Fibroblast of pulmonary artery (primary cell): ENCODE results near the gene NFE2L1.
A peak's percentile ranks its signal among the peaks of the same experiment; 100 is the strongest.

Source experiments
- DNase-seq: peaks from one replicate; pipeline ENCODE4 v3.0.0-alpha.2; 2010; ENCODE audit warnings: low read depth
- H3K4me3 ChIP-seq: replicated peaks from 2 replicates; pipeline ENCODE4 v1.5.1; 2011; ENCODE audit warnings: low read depth, mild to moderate bottlenecking, control low read depth, low read length, moderate library complexity
- TF ChIP-seq, protein P1 (sequence below): IDR thresholded peaks from 2 replicates; pipeline ENCODE4 v1.5.1; 2011; ENCODE audit warnings: mild to moderate bottlenecking, control low read depth, low read length, inconsistent platforms; ENCODE audit errors: missing control alignments

Gene NFE2L1

DNA sequence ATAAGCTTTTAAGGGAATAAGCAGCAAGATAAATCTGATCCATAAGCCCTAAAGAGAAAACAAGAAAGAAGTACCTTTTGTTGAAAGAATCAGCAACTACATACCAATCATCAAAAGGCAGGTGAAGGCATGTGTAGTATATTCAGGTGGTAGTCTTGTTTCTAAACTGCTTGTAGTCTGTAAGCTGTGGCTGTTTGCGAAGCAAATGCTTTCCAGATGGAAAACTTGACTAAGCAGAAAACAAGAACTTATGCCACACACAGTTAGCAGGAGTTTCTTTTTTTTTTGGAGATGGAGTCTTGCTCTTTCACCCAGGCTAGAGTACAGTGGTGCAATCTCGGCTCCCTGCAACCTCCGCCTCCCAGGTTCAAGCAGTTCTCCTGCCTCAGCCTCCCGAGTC, 47.5 kb downstream of the NFE2L1 start:
- TF ChIP-seq, protein P1, sequence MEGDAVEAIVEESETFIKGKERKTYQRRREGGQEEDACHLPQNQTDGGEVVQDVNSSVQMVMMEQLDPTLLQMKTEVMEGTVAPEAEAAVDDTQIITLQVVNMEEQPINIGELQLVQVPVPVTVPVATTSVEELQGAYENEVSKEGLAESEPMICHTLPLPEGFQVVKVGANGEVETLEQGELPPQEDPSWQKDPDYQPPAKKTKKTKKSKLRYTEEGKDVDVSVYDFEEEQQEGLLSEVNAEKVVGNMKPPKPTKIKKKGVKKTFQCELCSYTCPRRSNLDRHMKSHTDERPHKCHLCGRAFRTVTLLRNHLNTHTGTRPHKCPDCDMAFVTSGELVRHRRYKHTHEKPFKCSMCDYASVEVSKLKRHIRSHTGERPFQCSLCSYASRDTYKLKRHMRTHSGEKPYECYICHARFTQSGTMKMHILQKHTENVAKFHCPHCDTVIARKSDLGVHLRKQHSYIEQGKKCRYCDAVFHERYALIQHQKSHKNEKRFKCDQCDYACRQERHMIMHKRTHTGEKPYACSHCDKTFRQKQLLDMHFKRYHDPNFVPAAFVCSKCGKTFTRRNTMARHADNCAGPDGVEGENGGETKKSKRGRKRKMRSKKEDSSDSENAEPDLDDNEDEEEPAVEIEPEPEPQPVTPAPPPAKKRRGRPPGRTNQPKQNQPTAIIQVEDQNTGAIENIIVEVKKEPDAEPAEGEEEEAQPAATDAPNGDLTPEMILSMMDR = no peak
- no peak overlapping the region for H3K4me3 ChIP-seq
- no peak for DNase-seq

DNA sequence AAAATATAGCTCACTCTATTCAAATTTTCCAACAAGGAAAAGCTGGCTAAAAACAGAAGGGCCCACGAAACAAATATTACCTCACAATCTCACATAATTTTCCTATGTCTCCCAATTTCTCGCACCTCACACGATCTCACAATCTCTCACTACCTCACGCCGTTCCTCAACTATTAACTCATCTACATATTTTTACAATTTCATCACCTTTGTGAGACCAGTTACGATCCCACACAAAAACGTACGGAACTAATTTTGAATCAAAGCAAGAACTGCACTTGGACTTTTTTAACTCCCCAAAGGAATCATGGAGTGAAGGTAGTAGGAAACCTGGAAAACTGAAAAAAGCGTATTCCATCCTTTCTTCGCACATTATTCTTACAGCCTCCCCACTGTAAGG, 52.0 kb downstream of the NFE2L1 start:
- peak overlapping the region; percentile 75 for H3K4me3 ChIP-seq
- TF ChIP-seq, protein P1 = no peak
- DNase-seq = peak; percentile 41

DNA sequence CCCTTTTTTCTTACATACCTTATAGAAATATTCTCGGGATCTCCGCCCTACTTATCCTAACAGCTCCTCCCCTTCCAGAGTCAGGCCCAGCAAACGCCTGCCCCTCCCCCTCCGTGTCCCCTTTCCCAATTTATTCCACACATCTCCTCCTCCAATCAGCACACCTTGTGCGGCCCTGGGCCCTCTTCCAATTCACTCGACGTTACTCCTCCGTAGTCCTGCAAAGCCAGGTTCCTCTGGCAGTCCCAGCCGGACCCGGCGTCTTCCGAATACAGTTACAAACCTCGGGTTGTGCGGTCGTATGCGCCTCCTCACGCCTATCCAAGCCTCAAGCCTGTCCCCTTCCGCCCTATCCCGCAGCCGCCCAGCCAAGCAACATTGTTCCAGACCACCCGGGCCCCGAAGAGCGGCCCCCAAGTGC, 52.4 kb downstream of the NFE2L1 start:
- peak; percentile 62 for DNase-seq
- TF ChIP-seq, protein P1 = no peak

GRCh38 chr17:48101012-48101720, 53.0 kb downstream of the NFE2L1 start, which contains the start of gene CBX1:
TSS of gene CBX1 (minus strand) at chr17:48101478. CDS start at chr17:48077004, 24,474 bp downstream.
- TF ChIP-seq, protein P1 = no peak
- peak within 1 kb of the TSS; percentile 75 for H3K4me3 ChIP-seq
- peak; percentile 96 for DNase-seq

More for the DNA sequence above, 52.4 kb downstream of the NFE2L1 start:
- peak overlapping the region; percentile 75 for H3K4me3 ChIP-seq

DNA sequence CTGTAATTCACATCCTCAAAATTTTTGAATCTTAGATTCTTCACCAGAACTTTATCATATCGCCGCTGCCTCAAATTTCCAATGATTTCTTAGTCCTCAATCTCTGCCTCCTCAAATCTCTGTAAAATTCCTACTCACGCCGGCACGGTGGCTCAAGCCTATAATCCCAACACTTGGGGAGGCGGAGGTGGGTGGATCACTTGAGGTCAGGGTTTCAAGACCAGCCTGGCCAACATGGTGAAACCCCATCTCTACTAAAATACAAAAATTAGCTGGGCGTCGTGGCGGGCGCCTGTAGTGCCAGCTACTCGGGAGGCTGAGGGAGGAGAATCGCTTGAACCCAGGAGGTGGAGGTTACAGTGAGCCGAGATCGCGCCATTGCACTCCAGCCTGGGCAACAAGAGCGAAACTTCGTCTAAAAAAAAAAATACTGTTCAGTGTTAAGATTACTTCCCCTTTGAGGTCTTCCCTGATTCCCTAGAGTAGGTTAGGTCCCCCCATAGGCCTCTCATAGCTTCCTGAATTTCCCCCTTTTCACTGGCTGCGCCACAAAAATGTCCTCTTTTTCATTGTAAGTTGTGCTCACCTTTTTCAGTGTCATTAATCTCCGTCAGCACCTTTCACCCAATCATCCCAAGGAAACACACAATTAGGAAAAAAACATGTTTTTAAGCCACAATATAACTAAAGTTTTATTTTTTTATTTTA, 54.0 kb downstream of the NFE2L1 start:
- DNase-seq = no peak
- TF ChIP-seq, protein P1 = no peak
- H3K4me3 ChIP-seq = no peak overlapping the region

GRCh38 chr17:48102798-48103715, 54.9 kb downstream of the NFE2L1 start:
- DNase-seq = no peak
- H3K4me3 ChIP-seq = no peak overlapping the region
- TF ChIP-seq, protein P1 = no peak
